Measurements from ENCODE around the gene DUOXA2. TPM values are rescaled to one million over a fixed set of nuclear protein-coding genes. Genes with fewer than 3 reads are reported as not detected.

DUOXA2 gene
- total and polyA plus RNA-seq, 2 experiments from 2014 or later = not detected

DNA sequence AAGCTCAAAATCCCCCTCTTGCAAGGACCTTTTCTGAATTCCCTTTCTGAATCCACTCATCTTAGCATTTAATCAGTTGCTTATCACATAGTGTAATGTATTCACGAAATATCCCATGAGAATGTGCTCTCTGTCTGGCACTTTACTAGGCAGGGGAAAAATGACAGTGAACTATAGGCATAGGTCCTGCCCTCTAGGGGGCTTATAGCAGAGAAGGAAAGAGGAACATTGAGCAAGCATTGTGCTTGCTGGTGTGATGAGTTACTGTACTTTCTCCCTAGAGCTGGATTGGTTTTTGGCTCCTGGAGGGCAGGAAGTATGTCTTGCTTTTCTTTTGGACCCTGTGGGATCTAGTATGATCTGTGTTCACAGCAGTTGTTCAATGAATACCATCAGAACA, 26.6 kb upstream of the DUOXA2 start:
- TF ChIP-seq, protein P1, sequence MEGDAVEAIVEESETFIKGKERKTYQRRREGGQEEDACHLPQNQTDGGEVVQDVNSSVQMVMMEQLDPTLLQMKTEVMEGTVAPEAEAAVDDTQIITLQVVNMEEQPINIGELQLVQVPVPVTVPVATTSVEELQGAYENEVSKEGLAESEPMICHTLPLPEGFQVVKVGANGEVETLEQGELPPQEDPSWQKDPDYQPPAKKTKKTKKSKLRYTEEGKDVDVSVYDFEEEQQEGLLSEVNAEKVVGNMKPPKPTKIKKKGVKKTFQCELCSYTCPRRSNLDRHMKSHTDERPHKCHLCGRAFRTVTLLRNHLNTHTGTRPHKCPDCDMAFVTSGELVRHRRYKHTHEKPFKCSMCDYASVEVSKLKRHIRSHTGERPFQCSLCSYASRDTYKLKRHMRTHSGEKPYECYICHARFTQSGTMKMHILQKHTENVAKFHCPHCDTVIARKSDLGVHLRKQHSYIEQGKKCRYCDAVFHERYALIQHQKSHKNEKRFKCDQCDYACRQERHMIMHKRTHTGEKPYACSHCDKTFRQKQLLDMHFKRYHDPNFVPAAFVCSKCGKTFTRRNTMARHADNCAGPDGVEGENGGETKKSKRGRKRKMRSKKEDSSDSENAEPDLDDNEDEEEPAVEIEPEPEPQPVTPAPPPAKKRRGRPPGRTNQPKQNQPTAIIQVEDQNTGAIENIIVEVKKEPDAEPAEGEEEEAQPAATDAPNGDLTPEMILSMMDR (conservative IDR thresholded peaks at IDR 0.05; ENCODE audit: low read depth in 2 of 2) = peak; percentile 27 to 36; a peak in 2 of 4 replicates
- no peak for TF ChIP-seq NANOG (IDR thresholded peaks at IDR 0.05; ENCODE audit: borderline replicate concordance)
- H3K27me3 Mint-ChIP-seq (ENCODE audit: insufficient read depth, low read depth, poor library complexity) = no peaks in the 10 kb centered on the region
- no peaks in the 10 kb centered on the region for H3K36me3 Mint-ChIP-seq (ENCODE audit: low read depth)
- no peak overlapping the region for H2AFZ ChIP-seq
- no peaks in the 10 kb centered on the region for H4K20me1 ChIP-seq (replicated peaks; ENCODE audit: insufficient read depth)
- no peak overlapping the region for H3K27ac ChIP-seq (ENCODE audit: low read depth)
- H3K4me1 ChIP-seq (ENCODE audit: insufficient read depth) = no peaks in the 10 kb centered on the region
- no peak overlapping the region for H3K4me2 ChIP-seq
- H3K27me3 ChIP-seq (ENCODE audit: insufficient read depth) = no peaks in the 10 kb centered on the region
- ATAC-seq (peak; percentile 64), DNase-seq (ENCODE audit: low spot score) (peak; percentile 21)
- H3K36me3 ChIP-seq (ENCODE audit: insufficient read depth) = no peaks in the 10 kb centered on the region
- H3K4me3 Mint-ChIP-seq = no peak overlapping the region
- no peaks in the 10 kb centered on the region for H3K9me3 Mint-ChIP-seq
- no peaks in the 10 kb centered on the region for H3F3A ChIP-seq (replicated peaks; ENCODE audit: low read depth)
- no peaks in the 10 kb centered on the region for H3K4me1 Mint-ChIP-seq
- no peaks in the 10 kb centered on the region for H3K9me2 ChIP-seq (ENCODE audit: insufficient read depth)
- no peaks in the 10 kb centered on the region for H3K79me2 ChIP-seq (replicated peaks; ENCODE audit: insufficient read depth)
- no peak overlapping the region for H3K27ac Mint-ChIP-seq
- H3K4me3 ChIP-seq = no peak overlapping the region

DNA sequence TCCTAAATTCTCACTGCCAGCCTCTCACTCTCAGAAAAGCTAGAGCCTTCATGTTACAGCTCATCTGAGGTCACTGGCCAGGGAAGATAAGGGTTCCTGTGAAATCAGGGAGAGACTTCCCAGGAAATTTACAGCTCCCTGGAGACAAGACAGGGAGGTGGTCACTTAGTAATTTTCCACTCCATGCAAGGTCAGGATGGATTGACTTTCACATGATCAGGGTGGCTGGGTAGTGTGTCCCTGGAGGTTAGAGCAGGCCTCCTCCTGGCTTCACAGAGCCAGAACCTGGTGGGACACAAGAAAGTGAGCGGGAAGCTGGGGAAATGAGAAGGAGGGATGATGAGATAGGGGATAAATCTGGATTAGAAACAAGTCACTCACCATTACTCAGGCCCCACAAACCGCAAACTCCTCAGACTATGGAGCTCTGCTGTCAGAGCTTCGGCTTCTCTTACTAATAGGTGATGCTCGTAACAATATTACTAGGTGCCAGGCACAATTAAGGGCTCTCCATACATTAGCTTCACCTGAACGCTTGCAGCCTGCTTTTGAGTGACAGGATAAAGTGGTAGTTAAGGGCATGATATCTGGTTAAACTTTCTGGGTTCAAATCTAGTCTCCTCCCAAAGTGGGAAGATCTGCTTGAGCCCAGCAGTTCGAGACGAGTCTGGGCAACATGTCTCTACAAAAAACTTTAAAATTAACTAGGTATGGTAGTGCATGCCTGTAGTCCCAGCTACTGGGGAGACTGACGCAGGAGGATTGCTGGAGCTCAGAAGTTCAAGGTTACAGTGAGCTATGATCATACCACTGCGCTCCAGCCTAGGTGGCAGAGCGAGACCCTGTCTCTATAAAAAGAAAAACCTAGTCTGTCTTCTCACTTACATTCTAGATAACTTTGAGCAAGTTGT, 25.1 kb upstream of the DUOXA2 start:
- no peak overlapping the region for H3K4me3 ChIP-seq
- no peaks in the 10 kb centered on the region for H3K79me2 ChIP-seq (replicated peaks; ENCODE audit: insufficient read depth)
- H3K36me3 ChIP-seq (ENCODE audit: insufficient read depth) = no peaks in the 10 kb centered on the region
- no peaks in the 10 kb centered on the region for H4K20me1 ChIP-seq (replicated peaks; ENCODE audit: insufficient read depth)
- no peak for ATAC-seq
- Mint-ChIP-seq H3K4me1 (no peaks in the 10 kb centered on the region), H3K27me3 (ENCODE audit: insufficient read depth, low read depth, poor library complexity) (peaks cover 2% of the 10 kb centered on the region), H3K36me3 (ENCODE audit: low read depth) (no peaks in the 10 kb centered on the region), H3K27ac (no peak overlapping the region), H3K9me3 (no peaks in the 10 kb centered on the region), H3K4me3 (no peak overlapping the region)
- H3K4me1 ChIP-seq (ENCODE audit: insufficient read depth) = no peaks in the 10 kb centered on the region
- no peaks in the 10 kb centered on the region for H3F3A ChIP-seq (replicated peaks; ENCODE audit: low read depth)
- TF ChIP-seq POLR2AphosphoS5 (IDR thresholded peaks at IDR 0.05; ENCODE audit: low read depth) = no peak
- no peak overlapping the region for H3K27ac ChIP-seq (ENCODE audit: low read depth)
- DNase-seq (ENCODE audit: low spot score) = no peak
- no peaks in the 10 kb centered on the region for H3K9me2 ChIP-seq (ENCODE audit: insufficient read depth)
- no peak overlapping the region for H3K4me2 ChIP-seq
- no peak overlapping the region for H2AFZ ChIP-seq
- no peaks in the 10 kb centered on the region for H3K27me3 ChIP-seq (ENCODE audit: insufficient read depth)

DNA sequence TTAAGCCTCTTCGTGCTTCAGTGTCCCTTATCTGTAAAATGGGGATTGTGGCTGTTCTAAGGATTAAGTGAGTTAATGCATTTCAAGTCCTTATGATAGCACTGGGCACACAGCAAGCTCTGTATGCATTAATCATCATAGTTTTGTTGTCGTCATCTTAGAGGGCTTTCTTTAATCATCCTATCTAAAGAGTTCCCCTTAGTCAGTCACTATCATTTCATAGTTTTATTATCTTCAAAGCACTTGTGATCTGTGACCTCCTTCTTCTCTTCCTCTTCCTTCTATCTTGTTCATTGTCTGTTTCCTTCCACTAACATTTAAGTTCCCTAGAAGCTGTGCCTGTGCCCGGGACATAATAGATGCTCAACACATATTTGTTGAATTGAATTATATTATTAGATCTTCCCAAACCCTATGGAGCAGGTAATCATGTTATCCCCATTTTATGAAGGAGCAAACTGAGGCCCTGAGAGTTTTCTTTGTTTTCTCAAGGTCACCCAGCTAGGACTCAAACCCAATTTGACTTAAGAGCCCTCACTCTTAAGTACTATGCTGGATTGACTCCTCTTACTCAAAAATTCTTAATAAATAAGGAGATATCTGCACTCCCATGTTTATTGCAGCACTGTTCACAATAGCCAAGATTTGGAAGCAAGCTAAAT, 24.3 kb upstream of the DUOXA2 start:
- H3K36me3 ChIP-seq (ENCODE audit: insufficient read depth) = no peaks in the 10 kb centered on the region
- H3K27me3 ChIP-seq (ENCODE audit: insufficient read depth) = no peaks in the 10 kb centered on the region
- H3K4me2 ChIP-seq = no peak overlapping the region
- no peak for ATAC-seq
- H3K79me2 ChIP-seq (replicated peaks; ENCODE audit: insufficient read depth) = no peaks in the 10 kb centered on the region
- no peaks in the 10 kb centered on the region for H3K9me3 Mint-ChIP-seq
- H3K27me3 Mint-ChIP-seq (ENCODE audit: insufficient read depth, low read depth, poor library complexity) = peaks cover 2% of the 10 kb centered on the region
- H3K4me1 Mint-ChIP-seq = no peaks in the 10 kb centered on the region
- H2AFZ ChIP-seq = no peak overlapping the region
- no peaks in the 10 kb centered on the region for H3K9me2 ChIP-seq (ENCODE audit: insufficient read depth)
- H3K36me3 Mint-ChIP-seq (ENCODE audit: low read depth) = no peaks in the 10 kb centered on the region
- no peak overlapping the region for H3K27ac ChIP-seq (ENCODE audit: low read depth)
- TF ChIP-seq CREB1 (CRISPR knock-in tag; IDR thresholded peaks at IDR 0.05; ENCODE audit: low read depth) = no peak
- DNase-seq (ENCODE audit: low spot score) = no peak
- no peaks in the 10 kb centered on the region for H3K4me1 ChIP-seq (ENCODE audit: insufficient read depth)
- H3K27ac Mint-ChIP-seq = no peak overlapping the region
- H3K4me3 Mint-ChIP-seq = no peak overlapping the region
- H3F3A ChIP-seq (replicated peaks; ENCODE audit: low read depth) = no peaks in the 10 kb centered on the region
- no peak overlapping the region for H3K4me3 ChIP-seq
- no peaks in the 10 kb centered on the region for H4K20me1 ChIP-seq (replicated peaks; ENCODE audit: insufficient read depth)
